ENCODE measurements around the gene AMMECR1.
A peak's percentile ranks its signal among the peaks of the same experiment; 100 is the strongest.

Gene AMMECR1

DNA sequence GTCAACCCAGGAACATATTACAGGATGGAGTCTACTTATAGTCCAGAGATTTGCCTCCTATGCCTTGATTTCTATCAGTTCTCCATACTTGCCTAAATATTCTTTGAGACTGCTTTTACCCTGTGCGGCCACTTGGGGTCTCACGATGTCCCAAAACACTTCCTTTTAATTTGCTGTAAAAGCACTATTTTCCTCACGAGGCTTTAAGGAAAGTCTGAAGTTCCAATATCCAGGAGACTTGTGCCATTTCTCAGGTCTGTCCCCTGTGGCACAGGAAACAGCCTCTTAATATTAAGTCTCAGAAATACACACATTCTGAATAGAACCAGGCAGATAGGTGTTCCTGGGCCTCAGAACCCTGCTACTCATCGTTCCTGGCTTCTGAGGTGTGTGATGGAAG, 172.0 kb downstream of the AMMECR1 start:
- H3K4me1 ChIP-seq: no peaks in the 10 kb centered on the region
- no peak for DNase-seq
- TF ChIP-seq, protein P1, sequence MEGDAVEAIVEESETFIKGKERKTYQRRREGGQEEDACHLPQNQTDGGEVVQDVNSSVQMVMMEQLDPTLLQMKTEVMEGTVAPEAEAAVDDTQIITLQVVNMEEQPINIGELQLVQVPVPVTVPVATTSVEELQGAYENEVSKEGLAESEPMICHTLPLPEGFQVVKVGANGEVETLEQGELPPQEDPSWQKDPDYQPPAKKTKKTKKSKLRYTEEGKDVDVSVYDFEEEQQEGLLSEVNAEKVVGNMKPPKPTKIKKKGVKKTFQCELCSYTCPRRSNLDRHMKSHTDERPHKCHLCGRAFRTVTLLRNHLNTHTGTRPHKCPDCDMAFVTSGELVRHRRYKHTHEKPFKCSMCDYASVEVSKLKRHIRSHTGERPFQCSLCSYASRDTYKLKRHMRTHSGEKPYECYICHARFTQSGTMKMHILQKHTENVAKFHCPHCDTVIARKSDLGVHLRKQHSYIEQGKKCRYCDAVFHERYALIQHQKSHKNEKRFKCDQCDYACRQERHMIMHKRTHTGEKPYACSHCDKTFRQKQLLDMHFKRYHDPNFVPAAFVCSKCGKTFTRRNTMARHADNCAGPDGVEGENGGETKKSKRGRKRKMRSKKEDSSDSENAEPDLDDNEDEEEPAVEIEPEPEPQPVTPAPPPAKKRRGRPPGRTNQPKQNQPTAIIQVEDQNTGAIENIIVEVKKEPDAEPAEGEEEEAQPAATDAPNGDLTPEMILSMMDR (IDR thresholded peaks at IDR 0.05; ENCODE audit: low read depth, low read length): peak; percentile 56

DNA sequence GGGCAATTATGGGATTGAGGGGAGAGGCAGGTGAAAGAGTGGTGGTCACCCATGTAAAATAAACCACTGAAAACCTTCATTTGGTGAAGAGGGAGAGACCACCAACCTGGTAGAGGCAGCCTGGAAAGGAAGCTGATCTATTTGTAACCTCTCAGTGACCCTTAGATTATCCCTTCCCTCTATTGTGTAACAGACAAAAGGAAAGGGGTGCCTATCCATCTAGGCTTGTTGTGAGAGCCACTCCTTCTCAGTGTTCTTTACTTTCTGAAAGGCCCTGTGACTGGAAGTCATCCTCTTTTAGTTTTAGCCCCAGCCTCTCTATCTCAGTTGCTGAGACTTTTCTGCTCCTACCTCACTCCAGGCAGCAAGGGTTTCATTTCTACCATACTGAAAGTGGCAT, 172.6 kb downstream of the AMMECR1 start:
- Histone ChIP-seq H3K36me3 (no peaks in the 10 kb centered on the region), H3K27me3 (no peaks in the 10 kb centered on the region), H3K4me3 (ENCODE audit: low read depth, low read length) (no peak overlapping the region), H3K4me1 (no peaks in the 10 kb centered on the region), H3K9me3 (no peaks in the 10 kb centered on the region)
- TF ChIP-seq, protein P1 (IDR thresholded peaks at IDR 0.05; ENCODE audit: low read depth, low read length): no peak
- DNase-seq: no peak

More for the DNA sequence above, 172.0 kb downstream of the AMMECR1 start:
- Histone ChIP-seq H3K9me3 (no peaks in the 10 kb centered on the region), H3K27me3 (no peaks in the 10 kb centered on the region), H3K36me3 (no peaks in the 10 kb centered on the region), H3K4me3 (ENCODE audit: low read depth, low read length) (no peak overlapping the region)
